Ammon's horn (tissue), 1 donor: ENCODE data around the gene TLE7.
A peak's percentile ranks its signal among the peaks of the same experiment; 100 is the strongest.

ENCODE experiments used
- DNase-seq: peaks from one replicate; pipeline ENCODE4 v3.0.0-alpha.2; 2016; ENCODE audit warnings: low spot score

The TLE7 gene

GRCh38 chr16:71448274-71448866 is 6.5 kb upstream of the TLE7 start:
- no peak for DNase-seq

GRCh38 chr16:71443714-71444113 is 1.9 kb upstream of the TLE7 start:
- no peak for DNase-seq

DNA sequence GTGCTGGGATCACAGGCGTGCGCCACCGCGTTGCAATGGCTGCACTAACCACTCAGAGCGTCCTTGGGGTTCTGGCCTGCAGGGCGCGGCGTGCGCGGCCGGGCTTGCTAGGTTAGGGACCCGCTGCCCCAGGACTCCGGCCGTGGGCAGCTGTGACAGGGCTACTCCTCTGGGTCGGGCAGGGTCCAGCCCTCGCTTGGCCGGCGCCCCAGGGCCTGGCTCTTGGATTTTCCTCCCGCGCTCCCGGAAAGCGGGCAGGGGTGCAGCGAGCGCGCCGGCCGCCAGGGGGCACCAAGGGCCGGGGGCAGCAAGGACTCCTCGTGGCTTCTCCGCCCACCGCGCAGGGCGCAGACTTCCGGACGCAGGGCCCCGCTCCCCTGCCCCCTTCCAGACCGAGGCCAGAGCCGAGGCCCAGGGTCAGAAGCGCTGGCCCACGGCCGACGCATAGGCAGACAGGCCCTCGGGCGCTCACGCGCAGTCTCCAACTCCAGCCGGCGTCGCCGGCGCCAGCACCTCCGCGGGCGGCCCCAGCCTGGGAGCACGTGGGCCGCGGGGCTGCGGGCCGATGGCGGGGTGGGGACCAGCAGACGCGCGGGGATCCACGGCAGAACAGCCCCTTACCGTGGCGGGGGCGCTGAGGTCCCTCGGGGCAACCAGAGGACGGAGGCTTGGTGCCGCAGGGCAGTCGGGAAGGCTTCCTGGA is 355 bp downstream of the TLE7 start:
- no peak for DNase-seq

- DNase-seq, result no peak
Observed at GRCh38 chr16:71440669-71441347, 1.0 kb downstream of the TLE7 start.

DNA sequence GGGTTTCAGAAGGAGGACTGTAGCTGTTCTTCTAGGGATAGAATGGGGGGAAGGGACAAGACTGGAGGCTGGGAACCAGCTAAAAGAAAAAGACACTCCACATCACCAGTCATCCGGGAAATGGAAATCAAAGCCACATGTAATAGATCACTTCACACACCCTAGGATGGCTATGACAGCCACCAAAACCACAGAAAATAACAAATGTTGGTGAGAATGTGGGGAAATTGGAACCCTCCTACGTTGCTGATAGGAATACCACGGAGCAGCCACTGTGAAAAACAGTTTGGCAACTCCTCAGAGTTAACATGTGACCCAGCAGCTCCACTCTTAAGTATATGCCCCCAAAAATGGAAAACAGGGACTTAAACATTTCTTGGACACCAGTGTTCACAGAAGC is 2.3 kb downstream of the TLE7 start:
- DNase-seq, result no peak

GRCh38 chr16:71436473-71436872 is 5.4 kb downstream of the TLE7 start:
- no peak for DNase-seq

DNA sequence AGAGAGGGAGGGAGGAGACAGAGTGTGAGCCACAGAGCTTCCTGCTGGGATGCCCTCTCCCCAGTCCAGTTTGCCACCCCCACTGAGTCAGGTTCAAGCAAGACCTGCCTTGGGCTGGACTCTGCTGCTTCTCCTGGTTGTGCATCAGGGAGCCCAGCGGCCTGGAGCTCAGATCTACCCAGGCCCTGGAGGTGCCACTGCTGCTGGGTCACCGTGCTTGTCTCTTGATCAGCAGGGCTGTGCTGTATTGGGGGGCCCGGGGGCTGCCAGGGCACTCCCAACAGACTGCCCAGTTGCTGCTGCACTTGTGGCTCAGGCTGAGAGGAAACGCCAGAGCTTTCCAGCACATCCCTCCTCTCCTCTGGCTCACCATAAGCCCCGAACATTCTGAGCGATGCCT is 8.9 kb downstream of the TLE7 start:
- no peak for DNase-seq

DNA sequence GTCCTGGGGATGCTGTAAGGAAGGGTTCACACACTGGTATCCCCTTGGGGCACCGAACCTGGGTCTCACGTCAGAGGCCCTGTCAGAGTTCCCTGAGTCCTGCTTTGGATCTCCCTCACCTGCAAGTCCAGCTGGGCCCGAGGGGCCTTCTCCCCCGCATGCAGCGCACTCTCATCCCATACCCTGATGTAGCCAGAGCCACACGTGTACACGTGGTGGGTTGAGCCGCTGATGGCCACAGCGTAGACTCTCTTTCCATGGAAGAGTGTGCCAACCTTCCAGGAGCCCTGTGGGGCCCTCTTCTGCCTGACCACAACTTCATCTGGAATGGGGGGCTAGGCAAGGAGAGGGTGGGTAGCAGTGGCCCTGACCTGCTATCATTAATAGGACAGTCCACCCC is 9.9 kb downstream of the TLE7 start:
- no peak for DNase-seq

GRCh38 chr16:71431176-71431575 is 10.7 kb downstream of the TLE7 start:
- DNase-seq, result no peak

DNA sequence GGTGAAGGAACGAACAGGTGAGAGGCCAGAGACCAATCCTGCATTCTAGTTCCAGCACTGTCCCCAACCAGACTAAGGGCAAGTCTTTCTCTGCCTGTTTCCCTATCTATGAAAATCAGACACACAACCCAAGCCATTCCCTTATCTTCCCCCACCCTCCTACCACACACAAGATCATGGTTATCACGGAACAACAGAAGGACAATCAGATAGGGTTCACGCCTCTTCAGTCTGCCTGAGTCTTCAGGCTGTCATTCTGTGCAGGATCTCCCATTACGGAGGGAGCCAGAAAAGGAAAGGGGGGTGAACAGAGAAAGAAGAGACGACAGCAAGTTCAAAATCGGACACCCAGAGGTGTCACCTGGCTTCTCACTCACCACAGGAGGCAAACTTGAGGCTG is 11.1 kb downstream of the TLE7 start:
- DNase-seq, result no peak

DNA sequence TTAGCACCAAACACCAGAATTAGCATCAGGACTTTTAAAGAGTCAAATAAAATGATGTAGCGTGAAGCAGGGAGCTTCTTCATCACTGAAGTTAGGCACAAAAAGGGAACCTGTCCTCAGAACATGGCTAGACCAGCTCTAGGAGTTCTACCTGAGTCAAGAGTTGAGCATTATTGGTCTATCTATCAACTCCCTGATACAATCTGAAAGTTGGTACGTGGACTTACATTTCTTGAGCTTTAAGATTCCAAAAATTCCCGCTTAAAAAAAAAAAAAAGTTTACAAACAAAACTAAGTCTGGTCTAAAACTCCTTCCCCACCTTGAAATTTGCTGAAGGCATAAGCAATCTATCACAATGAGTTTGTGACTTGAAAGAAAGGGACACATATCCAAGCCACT is 12.3 kb downstream of the TLE7 start:
- DNase-seq, result no peak

GRCh38 chr16:71428883-71429282 is 13.0 kb downstream of the TLE7 start:
- no peak for DNase-seq

GRCh38 chr16:71428385-71428784 is 13.5 kb downstream of the TLE7 start:
- no peak for DNase-seq

DNA sequence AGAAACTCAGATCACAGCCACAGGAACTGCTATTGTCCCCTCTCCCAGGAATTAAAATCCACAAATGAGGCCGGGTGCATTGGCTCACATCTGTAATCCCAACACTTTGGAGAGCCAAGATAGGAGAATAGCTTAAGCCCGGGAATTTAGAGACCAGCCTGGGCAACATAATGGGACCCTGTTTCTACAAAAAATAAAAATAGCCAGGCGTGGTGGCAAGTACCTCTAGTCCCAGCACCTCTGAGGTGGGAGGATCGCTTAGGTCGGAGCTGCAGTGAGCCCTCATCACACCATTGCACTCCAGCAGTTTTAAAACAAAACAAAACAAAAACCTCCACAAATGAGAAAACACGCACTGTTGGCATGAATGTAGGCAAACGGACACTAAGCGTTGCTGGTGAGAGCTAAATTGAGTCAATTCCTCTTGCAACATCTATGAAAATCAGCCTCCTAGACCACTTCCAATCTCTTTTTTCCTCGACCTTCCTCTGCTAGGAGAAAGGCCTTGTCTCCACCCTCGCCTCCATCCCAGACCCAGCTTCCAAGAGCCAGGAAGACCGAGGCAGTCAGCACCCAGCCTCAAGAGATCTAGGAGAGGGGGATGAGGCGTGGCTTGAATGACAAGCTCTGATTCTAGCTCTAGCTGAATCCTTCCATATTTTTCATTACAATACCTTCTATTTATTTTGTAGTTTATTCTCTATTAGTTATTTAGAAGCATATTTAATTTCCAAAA is 14.8 kb downstream of the TLE7 start:
- no peak for DNase-seq

DNA sequence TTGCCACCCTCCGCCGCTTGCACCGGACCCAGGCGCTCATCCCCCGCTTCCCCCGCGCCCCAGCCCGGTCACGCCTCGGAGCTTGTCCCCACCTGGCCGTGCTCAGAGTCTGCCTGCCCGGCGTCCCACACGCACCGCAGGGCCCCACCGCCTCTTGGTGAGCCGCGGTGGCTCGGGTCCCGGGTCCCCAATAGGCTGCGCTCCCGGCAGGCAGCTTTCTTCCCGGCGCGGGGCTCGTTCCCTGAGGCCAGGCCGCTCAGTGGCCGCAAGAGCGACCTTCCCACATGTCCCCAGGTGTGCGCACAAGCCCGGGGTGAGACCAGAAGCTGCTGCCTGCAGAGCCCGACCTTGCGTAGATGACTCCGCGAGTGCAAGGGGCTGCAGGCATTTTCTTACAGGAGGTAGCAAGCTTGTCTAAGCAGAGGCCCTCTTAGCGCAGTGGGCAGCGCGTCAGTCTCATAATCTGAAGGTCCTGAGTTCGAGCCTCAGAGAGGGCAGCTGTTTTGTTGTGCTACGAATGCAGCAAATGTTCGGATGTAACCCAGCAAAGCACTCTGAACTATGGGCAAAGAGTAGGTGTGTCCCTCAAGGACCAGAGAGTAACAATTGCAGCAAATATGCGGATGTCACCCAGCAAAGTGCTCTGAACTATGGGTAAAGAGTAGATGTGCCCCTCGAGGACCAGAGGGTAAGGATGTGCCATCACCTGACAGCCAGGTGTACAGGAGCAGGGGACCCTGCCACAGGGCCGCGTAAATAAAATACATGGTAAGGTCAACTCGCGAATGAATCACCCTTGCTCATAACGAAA is 15.6 kb downstream of the TLE7 start:
- peak; percentile 26 for DNase-seq

- no peak for DNase-seq
Observed at GRCh38 chr16:71425746-71426068, 16.1 kb downstream of the TLE7 start.

DNA sequence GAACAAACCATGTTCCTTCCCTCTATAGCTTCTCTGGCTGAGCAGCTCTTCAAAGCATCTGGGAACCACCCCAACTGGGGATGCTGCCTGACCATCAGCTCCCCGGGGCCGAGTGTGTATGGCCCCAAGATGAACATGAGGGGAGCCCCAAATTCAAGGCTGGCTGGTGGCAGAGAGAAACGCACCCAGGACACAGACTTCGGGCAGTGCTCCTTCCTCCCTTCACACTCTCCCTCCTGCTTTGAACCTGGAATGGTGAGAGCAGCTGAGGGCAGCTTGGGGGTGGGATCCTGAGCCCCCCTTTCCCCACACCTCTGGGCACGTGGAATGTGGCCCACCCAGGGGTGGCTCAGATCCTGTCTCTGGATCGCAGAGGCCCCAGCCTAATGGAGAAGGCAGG is 17.2 kb downstream of the TLE7 start:
- no peak for DNase-seq

DNA sequence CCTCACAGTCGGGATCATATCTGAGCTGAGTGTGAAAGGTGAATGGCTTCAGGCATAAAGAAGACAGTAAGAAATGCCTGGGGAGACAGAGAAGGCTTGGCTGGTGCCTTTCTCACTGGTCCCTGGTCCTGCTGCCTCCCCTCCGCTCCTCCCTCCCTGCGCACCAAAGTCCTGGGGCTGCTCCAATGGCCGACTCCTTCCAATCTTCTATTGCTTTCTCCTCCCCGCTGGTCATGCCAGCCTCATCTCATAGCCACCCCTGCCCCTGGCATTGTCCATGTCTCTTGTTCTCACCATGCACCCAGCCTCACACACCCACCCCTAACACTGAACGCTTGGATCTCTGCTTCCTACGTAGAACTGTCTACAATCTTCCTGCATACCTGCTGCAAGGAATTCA is 18.0 kb downstream of the TLE7 start:
- DNase-seq, result no peak

- DNase-seq, result no peak
Observed at GRCh38 chr16:71423016-71423415, 18.8 kb downstream of the TLE7 start.

DNA sequence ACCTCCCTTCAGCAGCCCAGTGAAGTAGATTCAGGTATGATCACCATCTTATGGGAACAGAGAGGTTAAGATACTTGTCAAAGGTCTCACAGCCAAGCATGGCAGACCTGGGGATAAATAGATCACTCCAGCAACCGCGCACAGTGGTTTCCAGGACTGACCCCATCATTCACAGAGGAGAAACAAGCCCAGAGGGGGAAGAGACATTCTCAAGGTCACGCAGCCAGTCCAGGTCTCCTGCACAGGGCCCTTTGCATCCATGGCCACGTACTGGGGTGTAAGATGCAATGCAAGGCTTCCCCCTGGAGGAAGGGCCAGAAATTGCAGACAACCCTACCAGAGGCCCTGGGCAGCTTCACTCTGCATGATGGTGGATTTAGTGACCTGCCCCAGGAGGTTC is 19.9 kb downstream of the TLE7 start:
- no peak for DNase-seq

GRCh38 chr16:71414038-71414437 is 27.8 kb downstream of the TLE7 start:
- DNase-seq, result no peak

DNA sequence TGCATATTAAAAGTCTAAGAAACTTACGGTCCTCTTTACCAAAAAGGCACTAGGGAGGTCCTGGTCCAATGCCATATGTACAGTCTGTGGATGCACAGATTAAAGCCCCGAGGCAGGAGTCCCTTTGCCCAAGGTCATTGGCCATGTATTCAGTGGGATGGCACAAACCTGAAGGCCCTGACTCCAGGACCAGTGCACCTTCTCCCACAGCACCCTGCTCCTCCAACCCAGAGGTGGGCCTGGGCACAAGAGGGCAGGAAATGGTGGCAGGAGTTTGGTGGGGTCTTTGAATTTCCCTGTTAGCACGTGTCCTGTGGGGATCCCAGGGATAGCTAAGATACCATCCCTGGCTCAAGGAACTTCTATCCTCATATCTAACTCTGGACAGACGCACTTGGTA is 28.5 kb downstream of the TLE7 start:
- DNase-seq, result no peak
